ENCODE results near the gene COL18A1. TPM values are rescaled to one million over a fixed set of nuclear protein-coding genes. Genes with fewer than 3 reads are reported as not detected.

The COL18A1 gene
- total RNA-seq, 1 experiment from 2014 or later, result 55.9 TPM

DNA sequence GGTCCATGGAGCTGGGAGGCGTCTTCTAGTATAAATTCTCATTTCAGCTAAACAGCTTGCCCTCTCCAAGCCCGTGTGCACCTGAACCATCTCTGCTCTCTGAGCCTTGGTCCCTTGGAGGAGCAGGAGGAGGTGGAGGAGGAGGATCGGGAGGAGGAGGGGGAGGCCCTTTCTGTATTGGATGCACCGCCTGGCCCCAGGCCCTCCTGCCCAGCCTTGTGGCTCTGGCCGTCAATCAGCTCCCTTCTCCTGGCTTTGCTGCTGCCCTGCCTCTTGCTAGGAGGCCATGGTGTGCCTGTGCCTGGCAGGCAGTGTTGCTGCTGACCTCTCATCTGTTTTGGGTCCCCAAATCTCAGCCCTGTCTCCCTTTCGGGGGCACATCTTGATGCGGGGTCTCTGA is 9.0 kb downstream of the COL18A1 start:
- DNase-seq (ENCODE audit: low read depth in 1 of 2, low spot score in 2 of 2), result no peak
- Histone ChIP-seq H3K4me1 (replicated peaks) (no peaks in the 10 kb centered on the region), H3K27ac (no peak overlapping the region), H3K27me3 (replicated peaks) (no peaks in the 10 kb centered on the region), H3K9me3 (replicated peaks) (no peaks in the 10 kb centered on the region), H3K36me3 (no peaks in the 10 kb centered on the region), H3K4me3 (no peak overlapping the region)

DNA sequence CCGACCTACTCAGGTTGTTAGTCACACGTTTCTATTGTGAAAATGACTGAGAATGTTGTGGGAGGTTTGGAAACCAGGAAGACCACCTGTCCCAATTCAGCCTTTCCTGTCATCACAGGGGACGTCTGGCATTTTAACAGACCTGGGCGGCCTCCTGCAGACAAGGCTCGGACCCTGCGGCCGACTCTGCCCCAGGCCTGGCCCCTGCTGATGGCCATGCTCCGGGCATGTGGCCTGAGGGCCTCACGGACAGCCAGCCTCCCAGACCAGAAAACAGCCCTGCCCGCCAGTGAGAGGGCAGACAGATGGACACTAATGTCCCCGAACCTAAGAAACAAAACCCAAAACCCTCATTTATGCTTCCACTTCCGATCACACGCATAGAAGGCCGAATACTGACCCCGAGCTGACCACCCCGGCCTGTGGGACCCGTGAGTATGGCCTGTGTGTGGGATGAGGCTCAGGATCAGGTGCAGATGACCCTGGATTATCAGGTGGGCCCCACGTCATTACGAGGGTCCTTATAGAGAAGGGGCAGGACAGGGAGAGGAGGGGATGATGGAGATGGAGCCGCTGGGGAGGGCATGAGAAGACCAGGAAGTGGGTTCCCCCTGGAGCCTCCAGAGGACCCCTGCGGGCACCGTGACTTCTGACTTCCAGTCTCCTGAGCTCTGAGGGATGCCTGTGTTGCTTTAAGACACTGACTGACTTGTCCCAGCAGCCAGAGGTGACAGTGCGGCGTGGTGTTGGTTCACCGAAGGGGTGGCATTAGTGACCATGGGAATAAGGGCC is 9.6 kb downstream of the COL18A1 start:
- Histone ChIP-seq H3K27ac (no peak overlapping the region), H3K27me3 (replicated peaks) (no peaks in the 10 kb centered on the region), H3K36me3 (no peaks in the 10 kb centered on the region), H3K9me3 (replicated peaks) (no peaks in the 10 kb centered on the region), H3K4me1 (replicated peaks) (no peaks in the 10 kb centered on the region), H3K4me3 (no peak overlapping the region)
- DNase-seq (ENCODE audit: low read depth in 1 of 2, low spot score in 2 of 2), result no peak

GRCh38 chr21:45415188-45415942 is 10.4 kb downstream of the COL18A1 start:
- no peak for DNase-seq (ENCODE audit: low read depth in 1 of 2, low spot score in 2 of 2)
- Histone ChIP-seq H3K9me3 (replicated peaks) (no peaks in the 10 kb centered on the region), H3K4me1 (replicated peaks) (no peaks in the 10 kb centered on the region), H3K36me3 (no peaks in the 10 kb centered on the region), H3K4me3 (no peak overlapping the region), H3K27me3 (replicated peaks) (no peaks in the 10 kb centered on the region), H3K27ac (no peak overlapping the region)

- H3K4me3 ChIP-seq, result no peak overlapping the region
- H3K27me3 ChIP-seq (replicated peaks), result no peaks in the 10 kb centered on the region
- no peaks in the 10 kb centered on the region for H3K4me1 ChIP-seq (replicated peaks)
- H3K27ac ChIP-seq, result no peak overlapping the region
- H3K9me3 ChIP-seq (replicated peaks), result no peaks in the 10 kb centered on the region
- DNase-seq (ENCODE audit: low read depth in 1 of 2, low spot score in 2 of 2), result no peak
- no peaks in the 10 kb centered on the region for H3K36me3 ChIP-seq
These were observed 11.1 kb downstream of the COL18A1 start for GRCh38 chr21:45415943-45416611.

GRCh38 chr21:45416620-45417019 is 11.7 kb downstream of the COL18A1 start:
- no peak for DNase-seq (ENCODE audit: low read depth in 1 of 2, low spot score in 2 of 2)
- Histone ChIP-seq H3K4me1 (replicated peaks) (no peaks in the 10 kb centered on the region), H3K4me3 (no peak overlapping the region), H3K9me3 (replicated peaks) (no peaks in the 10 kb centered on the region), H3K27ac (no peak overlapping the region), H3K27me3 (replicated peaks) (no peaks in the 10 kb centered on the region), H3K36me3 (no peaks in the 10 kb centered on the region)

- Histone ChIP-seq H3K36me3 (no peaks in the 10 kb centered on the region), H3K9me3 (replicated peaks) (no peaks in the 10 kb centered on the region), H3K4me1 (replicated peaks) (no peaks in the 10 kb centered on the region), H3K4me3 (no peak overlapping the region), H3K27ac (no peak overlapping the region), H3K27me3 (replicated peaks) (no peaks in the 10 kb centered on the region)
- no peak for DNase-seq (ENCODE audit: low read depth in 1 of 2, low spot score in 2 of 2)
These were observed 12.4 kb downstream of the COL18A1 start for GRCh38 chr21:45417256-45417950.

DNA sequence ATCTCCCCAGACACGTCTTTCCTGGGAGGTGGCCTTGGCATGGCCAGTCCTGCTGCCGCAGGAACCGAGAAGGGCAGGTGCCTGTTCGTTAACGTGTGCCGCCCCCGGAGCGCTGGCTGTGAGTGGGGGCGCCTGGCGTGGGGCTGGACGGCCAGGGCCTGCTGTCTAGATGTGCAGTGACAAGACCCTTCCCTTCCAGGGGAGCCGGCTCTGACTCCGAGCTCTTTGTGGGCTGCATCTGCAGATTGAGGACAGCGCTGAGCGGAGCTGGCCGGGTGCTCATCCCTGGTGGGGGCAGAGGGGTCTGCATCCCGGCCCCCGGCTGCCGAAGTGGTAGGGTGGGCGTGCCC is 13.0 kb downstream of the COL18A1 start:
- Histone ChIP-seq H3K4me1 (replicated peaks) (no peaks in the 10 kb centered on the region), H3K9me3 (replicated peaks) (no peaks in the 10 kb centered on the region), H3K27ac (no peak overlapping the region), H3K27me3 (replicated peaks) (no peaks in the 10 kb centered on the region), H3K36me3 (no peaks in the 10 kb centered on the region), H3K4me3 (no peak overlapping the region)
- DNase-seq (ENCODE audit: low read depth in 1 of 2, low spot score in 2 of 2), result no peak

- Histone ChIP-seq H3K4me1 (replicated peaks) (no peaks in the 10 kb centered on the region), H3K27ac (no peak overlapping the region), H3K36me3 (no peaks in the 10 kb centered on the region), H3K4me3 (no peak overlapping the region), H3K9me3 (replicated peaks) (no peaks in the 10 kb centered on the region), H3K27me3 (replicated peaks) (no peaks in the 10 kb centered on the region)
- DNase-seq (ENCODE audit: low read depth in 1 of 2, low spot score in 2 of 2), result no peak
These were observed 13.5 kb downstream of the COL18A1 start for GRCh38 chr21:45418301-45419071.

GRCh38 chr21:45419162-45419561 is 14.2 kb downstream of the COL18A1 start:
- H3K27ac ChIP-seq, result no peak overlapping the region
- DNase-seq (ENCODE audit: low read depth in 1 of 2, low spot score in 2 of 2), result no peak
- H3K9me3 ChIP-seq (replicated peaks), result no peaks in the 10 kb centered on the region
- H3K27me3 ChIP-seq (replicated peaks), result no peaks in the 10 kb centered on the region
- H3K4me3 ChIP-seq, result no peak overlapping the region
- no peaks in the 10 kb centered on the region for H3K4me1 ChIP-seq (replicated peaks)
- no peaks in the 10 kb centered on the region for H3K36me3 ChIP-seq

DNA sequence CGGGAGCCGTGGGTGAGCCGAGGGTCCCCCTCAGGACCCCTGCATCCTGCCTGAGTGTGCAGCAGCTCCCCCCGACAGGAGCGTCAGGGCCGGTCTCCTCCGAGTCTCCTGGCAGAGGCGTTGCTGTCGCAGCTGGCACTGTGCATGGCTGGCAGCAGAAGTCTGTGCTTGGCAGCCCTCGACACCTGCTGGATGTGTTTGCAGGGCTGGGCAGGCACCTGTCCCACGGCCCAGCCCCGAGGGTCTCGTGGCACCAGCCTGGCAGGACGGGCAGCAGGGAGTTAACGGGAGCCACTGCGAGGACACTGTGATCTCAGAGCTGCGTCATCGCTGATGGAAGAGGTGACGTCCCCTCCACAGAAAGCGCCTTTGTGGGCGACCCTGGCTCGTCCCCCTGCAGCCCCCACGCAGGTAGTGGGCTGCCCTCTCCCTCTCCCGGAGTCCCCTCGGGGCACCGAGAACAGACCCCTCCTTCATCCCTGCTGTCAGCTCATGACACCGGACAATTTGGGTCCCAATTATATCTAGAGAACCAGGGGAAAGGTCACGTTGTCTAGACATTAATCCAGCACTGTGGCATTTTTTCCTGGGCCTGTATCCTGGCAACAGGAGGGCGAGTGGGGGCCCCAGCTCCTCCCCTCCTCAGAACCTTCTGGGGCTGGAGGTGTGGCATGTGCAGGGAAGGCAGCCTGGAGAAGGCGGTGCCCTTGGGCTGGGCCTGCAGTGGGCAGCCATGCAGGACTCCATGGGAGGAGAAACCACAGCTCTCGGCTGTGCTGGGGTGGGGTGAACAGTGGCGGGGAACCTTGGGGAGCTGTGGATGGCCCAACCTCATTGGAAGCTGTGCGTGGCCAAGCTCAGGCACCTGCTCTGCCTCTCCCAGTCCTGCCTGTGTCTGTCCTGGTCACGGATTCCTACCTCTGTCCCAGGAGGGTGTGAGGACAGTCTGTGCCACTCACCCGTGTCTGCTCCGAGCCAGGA is 15.4 kb downstream of the COL18A1 start:
- H3K9me3 ChIP-seq (replicated peaks), result no peaks in the 10 kb centered on the region
- no peaks in the 10 kb centered on the region for H3K4me1 ChIP-seq (replicated peaks)
- no peak overlapping the region for H3K4me3 ChIP-seq
- no peaks in the 10 kb centered on the region for H3K27me3 ChIP-seq (replicated peaks)
- H3K27ac ChIP-seq, result no peak overlapping the region
- DNase-seq (ENCODE audit: low read depth in 1 of 2, low spot score in 2 of 2), result no peak
- H3K36me3 ChIP-seq, result no peaks in the 10 kb centered on the region

- Histone ChIP-seq H3K27me3 (replicated peaks) (no peaks in the 10 kb centered on the region), H3K27ac (no peak overlapping the region), H3K4me1 (replicated peaks) (no peaks in the 10 kb centered on the region), H3K36me3 (no peaks in the 10 kb centered on the region), H3K9me3 (replicated peaks) (no peaks in the 10 kb centered on the region), H3K4me3 (no peak overlapping the region)
- DNase-seq (ENCODE audit: low read depth in 1 of 2, low spot score in 2 of 2), result no peak
These were observed 16.3 kb downstream of the COL18A1 start for GRCh38 chr21:45421071-45421845.
